NCI-H1436 (cell line): ENCODE data around the gene TET1.
A peak's percentile ranks its signal among the peaks of the same experiment; 100 is the strongest.
"Not testable (repeated sequence)": the region's sequence is repeated elsewhere in the genome, so short reads cannot be mapped to it uniquely, and the experiment has no call there.

Experiments used
- DNase-seq: peaks from one replicate; lab custom pipeline; 2025; lab: John Stamatoyannopoulos, UW

The TET1 gene

GRCh38 chr10:68564712-68565111 is 4.6 kb downstream of the TET1 start:
- no peak for DNase-seq

- no peak for DNase-seq
Observed at GRCh38 chr10:68565658-68566057, 5.5 kb downstream of the TET1 start.

- no peak for DNase-seq
Observed at GRCh38 chr10:68566351-68566750, 6.2 kb downstream of the TET1 start.

- no peak for DNase-seq
Observed at GRCh38 chr10:68566955-68567354, 6.8 kb downstream of the TET1 start.

- no peak for DNase-seq
Observed at GRCh38 chr10:68572151-68572550, 12.0 kb downstream of the TET1 start.

- DNase-seq: no peak
Observed at GRCh38 chr10:68574051-68574450, 13.9 kb downstream of the TET1 start.

GRCh38 chr10:68576118-68576517 is 16.0 kb downstream of the TET1 start:
- DNase-seq: no peak

GRCh38 chr10:68578974-68579373 is 18.8 kb downstream of the TET1 start:
- no peak for DNase-seq

GRCh38 chr10:68584187-68584586 is 24.1 kb downstream of the TET1 start:
- DNase-seq: not testable (repeated sequence)

- DNase-seq: no peak
Observed at GRCh38 chr10:68586606-68587305, 26.6 kb downstream of the TET1 start.

GRCh38 chr10:68594405-68594804 is 34.3 kb downstream of the TET1 start:
- no peak for DNase-seq

GRCh38 chr10:68595513-68595912 is 35.4 kb downstream of the TET1 start:
- DNase-seq: no peak

- DNase-seq: no peak
Observed at GRCh38 chr10:68597407-68597806, 37.3 kb downstream of the TET1 start.

- DNase-seq: no peak
Observed at GRCh38 chr10:68598978-68599770, 39.0 kb downstream of the TET1 start.

- DNase-seq: no peak
Observed at GRCh38 chr10:68599771-68600040, 39.6 kb downstream of the TET1 start.

GRCh38 chr10:68600041-68600778 is 40.1 kb downstream of the TET1 start:
- peak; percentile 89 for DNase-seq

GRCh38 chr10:68601501-68602265 is 41.5 kb downstream of the TET1 start:
- no peak for DNase-seq

GRCh38 chr10:68602434-68602833 is 42.3 kb downstream of the TET1 start:
- DNase-seq: no peak

GRCh38 chr10:68603766-68604165 is 43.6 kb downstream of the TET1 start:
- DNase-seq: no peak

- DNase-seq: no peak
Observed at GRCh38 chr10:68604441-68604840, 44.3 kb downstream of the TET1 start.

GRCh38 chr10:68606918-68607317 is 46.8 kb downstream of the TET1 start:
- no peak for DNase-seq

GRCh38 chr10:68610023-68610422 is 49.9 kb downstream of the TET1 start:
- DNase-seq: not testable (repeated sequence)
